ENCODE data around the gene ZNF503.

The ZNF503 gene

DNA sequence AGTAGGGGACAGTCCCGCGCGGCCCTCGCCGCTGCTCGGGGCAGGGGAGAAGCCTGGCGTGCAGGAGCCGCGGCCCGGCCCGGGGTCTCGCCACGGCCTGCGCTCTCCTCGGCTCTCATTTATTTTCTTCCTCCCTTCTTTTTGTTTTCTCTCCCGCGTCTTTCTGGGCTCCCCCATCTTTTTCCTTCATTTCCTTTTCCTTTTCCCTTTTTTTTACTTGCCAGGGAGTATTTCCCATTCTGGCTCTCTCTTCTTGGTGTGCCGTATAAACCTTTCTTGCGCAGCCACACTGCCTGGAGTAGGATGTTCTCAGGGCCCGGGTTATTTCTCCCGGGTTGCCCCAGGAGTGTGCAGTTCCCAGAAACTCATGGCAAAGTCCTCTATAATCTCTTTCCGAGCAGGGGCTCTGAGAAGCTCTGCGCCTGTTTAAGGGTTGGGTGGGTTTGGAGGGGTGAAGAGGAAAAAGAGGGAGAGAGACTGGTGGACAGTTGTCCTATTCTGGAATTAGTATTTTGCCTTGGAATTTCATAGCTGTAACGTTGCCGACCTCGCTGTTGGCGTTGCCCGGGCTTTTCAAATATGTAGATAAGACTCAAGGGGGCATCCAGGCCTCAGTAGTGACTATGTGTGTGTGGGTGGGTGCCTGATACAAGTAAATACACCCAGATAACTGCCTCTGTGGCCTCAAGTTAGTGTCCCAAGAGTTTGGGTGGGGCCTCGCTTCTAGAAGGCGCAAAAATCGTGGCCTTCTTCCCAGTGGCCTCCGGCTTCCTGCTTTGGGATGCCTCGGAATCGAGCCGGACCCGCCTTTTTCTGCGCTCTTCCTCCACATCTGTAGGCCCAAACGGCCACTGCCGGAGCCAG is 4.3 kb upstream of the ZNF503 start:
- no peak for DNase-seq

DNA sequence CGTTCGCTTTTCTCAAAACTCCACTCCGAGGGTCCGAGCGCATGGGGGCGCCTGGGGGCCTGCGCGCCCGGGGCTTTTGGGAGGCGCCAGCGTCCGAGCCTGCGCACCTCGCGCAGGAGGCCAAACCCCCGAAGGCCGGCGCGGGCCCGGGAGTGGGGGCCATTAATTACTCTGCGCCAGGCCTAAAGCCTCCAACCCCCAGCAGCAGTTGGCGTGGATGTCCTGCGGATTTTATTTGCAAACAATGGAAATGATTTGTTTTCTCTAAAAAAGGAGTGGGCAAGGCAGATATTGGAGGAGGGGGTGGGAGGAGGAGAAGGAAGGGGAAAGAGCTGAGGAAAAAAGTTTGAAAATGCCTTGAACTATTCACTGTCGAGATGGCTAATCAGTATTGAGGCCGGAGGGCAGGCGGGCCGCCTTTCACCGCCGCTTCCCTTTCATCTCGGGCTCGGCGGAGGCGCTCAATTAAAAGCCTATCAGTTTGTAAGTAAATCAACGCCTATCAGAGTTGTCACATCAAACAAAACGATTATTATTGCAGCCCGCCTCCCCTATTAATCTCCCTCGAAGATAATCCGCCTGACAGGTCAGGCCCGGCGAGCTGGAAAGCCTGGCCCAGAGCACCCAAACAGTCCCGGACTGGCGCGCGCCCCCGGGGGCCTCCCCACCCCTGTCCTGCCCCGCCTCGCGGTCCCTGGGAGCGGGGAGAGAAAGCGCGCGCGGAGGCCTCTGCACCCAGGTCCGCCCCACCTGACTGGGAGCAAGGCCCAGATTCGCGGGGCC is 3.4 kb upstream of the ZNF503 start:
- no peak for DNase-seq

DNA sequence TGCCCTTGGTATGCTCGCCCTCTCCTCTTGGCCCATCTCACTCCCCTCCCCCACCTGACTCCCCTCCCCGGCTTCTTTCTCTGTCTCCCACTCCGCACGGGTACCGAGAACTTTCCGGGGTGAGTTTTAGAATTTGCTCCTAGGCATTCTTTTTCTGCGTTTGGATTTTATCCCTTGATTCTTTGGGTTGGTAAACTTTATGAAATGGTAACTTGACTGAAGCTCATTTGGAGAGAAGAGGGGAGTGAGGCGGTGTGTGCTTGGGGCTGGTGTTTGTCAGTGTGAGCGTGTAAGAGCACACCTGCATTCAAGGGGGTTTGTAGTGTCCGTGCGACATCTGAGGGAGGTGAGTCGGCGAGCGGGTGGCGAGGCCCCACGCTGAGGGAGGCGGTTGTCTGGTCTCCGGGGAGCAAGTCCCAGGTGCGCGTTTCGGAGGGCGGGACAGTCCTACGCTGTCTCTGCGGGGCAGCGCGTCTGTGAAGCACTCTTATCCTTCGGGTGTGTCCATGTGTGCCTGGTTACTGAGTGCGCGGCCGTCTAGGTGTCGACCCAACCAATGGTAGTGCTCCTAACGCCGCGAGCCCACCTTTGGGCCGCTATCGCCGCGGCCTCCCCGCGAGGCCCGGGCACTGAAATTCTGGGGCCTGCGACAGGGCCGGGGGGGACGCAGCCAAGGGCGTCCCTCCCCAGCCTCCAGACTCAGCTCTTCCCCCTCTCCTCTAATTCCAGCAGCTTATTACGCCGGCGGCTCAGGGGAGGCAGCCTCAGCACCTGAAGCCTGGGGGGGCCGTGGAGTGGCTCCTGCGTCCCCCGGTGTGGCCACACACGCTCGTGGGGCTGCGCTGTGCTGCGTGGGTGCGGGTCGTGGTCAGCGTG is 2.6 kb upstream of the ZNF503 start:
- no peak for DNase-seq

DNA sequence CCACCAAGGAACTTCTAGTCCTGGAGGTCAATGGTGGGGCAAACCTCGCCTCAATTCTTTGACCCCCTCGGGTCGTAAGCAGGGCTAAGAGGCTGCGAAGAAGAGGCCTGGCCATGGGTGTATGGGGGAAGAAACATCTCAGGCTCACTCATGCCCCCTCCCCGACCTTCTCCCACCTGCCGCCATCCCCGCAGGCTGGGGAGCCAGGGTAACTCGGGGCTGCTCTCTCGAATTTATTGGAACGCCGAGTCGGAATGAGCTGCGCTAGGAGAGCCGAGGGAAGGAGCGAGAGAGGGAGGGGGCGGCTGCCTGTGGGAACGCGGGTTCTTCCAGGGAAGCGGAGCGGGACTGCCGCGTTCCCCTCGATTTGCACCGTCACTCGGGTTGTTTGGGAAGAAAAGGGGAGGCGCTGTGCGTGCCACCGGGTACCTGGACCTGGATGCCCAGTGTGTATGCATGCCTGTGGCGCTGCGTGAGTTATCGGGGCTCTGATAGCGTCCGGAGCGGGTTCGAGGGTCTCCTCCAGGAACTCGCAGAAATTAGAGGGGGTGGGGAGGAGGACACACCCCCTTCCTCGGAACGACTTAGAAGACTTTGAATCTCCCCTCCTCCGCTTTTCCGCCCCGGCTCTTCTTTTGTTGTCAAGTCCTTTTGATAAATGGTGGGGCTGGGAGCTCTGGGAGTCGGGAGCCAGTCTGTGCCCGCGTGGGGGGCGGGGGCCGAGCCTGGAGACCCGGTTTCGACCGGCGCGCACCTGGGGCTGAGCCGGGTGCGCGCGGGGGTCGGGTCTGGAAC is 1.8 kb upstream of the ZNF503 start:
- no peak for DNase-seq

DNA sequence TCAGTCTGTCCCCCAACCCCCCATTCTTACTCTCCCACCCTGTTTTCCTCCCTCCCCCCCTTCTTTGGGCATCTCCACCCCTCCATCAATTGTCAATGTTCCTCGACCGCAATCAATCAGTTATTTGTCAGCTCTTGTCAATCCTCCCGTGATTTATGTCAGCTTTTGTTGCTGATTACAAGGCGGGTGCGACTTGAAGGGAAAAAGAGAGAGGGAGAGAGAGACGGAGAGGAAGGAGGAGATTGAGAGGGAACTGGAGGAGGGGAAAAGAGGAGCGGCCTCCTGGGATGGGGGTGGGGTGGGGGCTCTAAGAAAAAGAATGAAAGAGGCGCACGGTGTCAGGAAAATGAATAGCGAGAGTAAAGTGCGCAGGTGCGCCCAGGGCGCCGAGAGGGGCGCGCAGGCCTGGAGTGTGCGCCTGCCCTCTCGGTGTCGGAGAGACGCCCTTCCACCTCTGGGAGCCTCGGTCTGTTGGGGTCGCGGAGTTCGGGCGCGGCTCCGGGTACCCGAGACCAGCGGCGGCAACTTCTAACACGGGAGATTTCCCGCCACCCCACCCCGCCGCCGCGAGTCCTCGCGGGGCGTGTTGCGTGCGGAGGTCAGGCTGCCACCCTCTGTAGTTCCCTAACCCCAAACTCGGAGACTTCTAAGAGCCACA is 1.1 kb upstream of the ZNF503 start:
- no peak for DNase-seq

DNA sequence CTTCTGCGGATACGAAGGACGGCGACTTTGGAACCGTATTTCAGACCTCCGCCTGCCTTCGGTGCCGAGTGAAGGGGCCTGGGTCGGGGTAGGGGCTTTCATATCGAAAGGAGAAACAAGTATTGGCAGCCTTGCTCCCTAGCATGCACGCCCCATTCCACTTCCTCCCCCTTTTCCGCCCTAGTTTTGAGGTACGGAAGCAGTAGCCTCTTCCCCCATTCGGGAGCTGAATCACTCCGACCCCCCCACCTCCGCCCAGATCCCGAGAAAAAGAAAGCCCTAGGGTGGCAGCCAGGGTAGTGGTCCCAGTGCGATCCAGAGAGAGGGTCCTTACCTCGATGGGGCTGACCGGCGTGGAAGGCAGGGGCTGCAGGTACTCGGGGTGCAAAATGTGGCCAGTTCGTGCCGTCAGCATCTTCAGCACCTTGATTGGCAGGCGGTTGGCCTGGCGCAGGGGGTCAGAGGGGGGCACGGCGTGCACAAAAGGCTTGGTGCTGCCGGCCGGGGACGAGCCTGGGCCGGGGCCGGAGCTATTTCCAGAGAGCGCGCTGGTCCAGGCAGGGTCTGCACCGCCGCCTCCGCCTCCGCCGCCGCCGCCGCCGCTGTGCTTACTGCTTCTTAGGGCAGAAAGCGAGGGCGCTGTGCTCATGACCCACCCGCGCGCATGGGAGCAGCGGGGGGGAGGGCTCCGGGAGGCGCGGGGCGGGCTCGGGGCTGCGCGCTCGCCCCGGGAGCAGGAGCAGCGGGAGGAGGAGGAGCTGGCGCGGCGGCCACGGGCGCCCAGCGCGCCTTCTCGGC is 594 bp downstream of the ZNF503 start:
- no peak for DNase-seq

DNA sequence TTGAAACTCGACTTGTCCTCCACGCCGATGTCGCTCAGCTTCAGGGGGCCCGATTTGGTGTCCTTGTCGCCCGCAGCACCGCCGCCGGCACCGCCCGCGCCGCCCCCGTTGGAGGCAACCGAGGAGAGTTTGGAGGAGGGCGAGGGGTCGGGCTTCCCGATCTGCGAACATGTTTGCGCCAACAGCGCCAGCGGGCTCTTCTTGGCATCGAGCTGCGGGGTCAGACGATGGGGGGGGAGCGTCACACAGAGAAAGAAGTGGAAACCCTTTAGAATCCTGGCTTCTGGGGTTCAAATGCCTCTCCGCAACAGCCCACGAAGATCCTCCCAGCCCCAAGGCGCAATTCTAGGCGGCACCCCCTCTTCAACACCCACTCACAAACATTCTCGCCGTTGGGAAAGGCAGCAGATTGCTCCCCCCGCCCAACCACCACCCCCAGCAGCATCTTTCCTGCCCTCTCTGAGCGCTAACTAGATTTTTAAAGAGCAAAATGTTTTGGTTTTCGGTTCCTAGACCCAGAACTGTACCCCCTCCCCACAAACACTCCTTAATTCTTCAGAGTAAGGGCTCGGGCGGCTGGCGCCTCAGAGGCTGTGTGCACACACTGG is 1.3 kb downstream of the ZNF503 start:
- no peak for DNase-seq

DNA sequence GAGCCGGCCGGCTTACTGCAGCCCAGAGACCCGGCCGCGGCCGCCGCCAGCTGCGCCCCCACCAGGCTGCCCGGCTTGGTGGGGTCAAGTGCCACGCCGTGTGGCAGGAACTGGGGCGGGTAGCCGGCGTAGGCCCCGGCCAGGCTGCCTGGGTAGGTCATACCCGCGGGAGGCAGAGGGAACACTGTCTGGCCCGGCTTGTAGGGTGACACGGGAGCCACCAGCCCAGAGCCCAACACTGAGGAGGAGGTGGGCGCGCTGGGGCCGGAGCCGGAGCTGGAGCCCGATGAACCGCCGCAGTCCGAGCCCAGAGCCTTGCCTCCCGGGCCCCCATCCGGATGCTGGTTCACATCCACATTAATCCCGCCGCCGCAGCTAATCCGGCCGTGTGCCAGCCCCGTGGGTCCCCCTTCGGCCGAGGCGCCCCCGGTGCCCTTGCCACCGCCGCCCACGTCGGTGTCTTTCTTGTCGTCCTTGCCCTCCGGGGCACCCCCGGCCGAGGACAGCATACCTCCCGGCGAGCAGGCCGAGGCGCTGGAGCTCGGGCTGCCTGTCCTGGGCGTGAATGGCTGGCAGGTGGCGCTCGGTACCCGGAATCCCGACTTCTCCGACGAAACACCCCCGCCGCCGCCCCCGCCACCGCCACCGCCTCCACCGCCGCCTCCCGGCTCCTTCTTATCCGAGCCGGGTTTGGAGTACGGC is 2.0 kb downstream of the ZNF503 start:
- DNase-seq: no peak

DNA sequence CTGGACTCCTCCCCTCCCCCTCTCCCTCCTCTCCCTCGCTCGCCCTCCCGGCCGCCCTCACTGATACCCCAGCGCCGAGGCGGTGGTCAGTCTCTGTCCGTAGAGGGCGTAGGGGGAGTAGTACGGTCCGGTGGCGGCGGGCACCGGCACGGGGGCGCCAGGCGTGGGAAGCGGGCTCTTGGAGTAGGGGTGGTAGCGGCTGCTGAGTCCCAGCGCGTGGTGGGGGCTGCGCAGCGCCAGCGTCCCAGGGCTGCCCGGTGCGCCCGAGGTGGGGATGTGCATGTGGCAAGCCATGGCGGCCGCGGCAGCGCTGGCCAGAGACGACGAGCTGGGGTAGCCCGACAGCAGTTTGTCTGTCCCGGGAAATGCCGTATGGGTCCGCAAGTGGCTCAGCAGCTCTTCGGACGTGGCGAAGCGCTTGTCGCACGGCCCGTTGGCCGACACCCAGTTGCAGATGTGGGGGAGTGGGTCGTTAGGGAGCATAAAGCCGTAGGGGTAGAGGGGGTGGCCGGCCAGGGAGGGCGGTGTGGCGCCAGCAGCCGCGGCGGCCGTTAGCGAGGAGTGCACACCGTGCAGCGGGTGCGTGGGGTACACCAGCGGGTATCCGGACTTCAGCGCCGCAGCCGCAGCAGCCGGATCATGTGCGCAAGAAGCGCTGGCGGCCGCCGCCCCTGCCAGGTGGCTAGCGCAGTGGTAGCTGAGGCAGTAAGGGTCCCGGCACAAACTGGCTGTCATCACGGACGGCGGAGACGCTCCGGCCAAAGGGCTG is 2.7 kb downstream of the ZNF503 start:
- DNase-seq: no peak

DNA sequence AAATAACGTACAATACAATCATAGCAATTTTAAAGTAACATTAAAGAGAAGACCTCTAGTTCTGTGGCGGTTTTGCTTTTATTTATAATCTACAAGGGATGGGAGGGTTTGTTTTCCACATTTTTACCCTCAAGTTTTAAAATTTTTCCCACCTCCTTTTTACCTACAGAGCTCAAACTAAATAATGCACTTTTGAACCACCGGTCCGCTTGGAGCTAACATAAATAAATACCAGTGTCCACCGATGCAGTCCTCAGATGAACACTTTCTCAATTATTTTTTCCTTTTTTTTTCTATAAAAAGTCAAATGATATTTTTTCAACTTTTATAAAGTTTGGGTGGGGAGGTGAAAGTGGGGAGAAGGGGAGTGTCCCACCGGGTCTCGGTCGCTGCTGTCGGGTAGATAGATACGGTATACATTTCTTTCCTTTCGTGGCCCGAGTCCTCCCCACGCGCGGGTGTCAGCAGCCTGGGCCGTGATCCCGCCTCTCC is 3.3 kb downstream of the ZNF503 start:
- no peak for DNase-seq

DNA sequence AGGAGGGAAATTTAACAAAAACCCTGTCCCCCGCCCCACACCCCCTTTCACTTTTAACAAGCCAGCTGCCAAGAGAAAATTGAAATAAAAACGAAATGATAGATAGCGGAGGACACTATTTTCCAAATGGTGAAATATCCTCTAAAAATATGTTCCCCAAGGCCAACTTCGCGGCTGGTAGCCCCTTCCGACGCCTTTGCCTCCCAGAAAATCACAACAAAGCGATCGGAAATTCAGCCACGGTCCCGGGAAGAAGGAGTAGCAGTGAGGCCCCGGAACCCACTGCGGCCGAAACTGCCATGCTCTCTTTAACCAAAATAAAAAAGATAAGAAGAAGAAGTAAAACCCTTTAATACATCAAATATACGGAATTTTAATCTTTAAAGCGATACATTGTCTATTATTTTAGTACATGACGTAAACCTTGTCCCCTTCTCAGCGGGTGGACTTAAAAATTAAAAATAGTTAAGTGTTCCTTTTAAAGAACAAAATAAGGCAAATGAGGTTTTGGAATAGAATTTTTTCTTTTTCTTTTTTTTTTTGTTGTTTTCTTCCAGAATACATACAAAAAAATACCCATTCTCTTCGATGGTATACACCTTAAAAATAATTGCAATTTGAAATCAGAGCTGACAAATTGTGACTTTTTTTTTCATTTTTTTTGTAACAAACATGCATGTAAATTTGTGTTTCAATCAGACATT is 3.9 kb downstream of the ZNF503 start:
- no peak for DNase-seq

DNA sequence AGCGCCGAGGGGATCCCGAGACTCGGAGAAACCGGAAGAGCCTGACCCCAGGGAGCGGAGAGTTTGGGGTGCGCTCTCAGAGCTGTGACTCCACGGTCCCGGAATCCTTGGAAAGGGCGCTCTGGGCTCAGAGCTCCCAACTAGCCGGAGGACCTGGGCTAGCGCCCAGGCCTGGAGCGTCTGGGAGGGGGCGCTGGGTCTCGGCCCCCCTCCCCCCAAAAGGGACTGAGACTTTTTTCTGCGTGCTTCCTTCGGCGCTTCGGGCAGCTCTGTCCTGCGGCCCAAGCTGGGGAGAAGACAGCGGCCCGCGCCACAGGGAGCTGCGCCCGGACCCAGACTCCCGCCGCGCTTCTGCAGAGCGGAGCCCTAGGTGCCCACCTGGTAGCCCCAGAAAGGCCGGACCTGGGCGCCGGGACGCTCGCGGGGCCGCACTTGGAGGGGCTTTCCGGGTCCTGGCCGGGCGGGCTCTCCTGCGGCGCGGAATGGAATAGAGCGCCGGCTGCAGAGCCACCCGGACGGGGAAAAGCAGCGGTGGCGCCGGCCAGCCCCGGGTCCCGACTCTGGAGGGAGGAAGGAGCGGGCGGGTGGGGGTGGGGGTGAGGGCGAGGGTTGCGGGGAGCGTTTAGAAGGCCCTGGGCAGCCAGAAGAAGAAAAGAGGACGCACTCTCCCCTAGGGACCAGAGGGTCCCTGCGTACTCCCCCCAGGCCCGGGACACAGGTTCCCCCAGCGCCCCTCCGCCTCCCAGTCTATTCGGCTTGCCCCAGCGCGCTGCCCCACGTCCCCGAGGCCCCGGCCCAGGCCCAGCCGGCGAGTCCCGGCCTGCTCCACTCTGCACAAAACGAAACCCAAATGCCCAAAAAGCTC is 4.7 kb downstream of the ZNF503 start:
- no peak for DNase-seq

DNA sequence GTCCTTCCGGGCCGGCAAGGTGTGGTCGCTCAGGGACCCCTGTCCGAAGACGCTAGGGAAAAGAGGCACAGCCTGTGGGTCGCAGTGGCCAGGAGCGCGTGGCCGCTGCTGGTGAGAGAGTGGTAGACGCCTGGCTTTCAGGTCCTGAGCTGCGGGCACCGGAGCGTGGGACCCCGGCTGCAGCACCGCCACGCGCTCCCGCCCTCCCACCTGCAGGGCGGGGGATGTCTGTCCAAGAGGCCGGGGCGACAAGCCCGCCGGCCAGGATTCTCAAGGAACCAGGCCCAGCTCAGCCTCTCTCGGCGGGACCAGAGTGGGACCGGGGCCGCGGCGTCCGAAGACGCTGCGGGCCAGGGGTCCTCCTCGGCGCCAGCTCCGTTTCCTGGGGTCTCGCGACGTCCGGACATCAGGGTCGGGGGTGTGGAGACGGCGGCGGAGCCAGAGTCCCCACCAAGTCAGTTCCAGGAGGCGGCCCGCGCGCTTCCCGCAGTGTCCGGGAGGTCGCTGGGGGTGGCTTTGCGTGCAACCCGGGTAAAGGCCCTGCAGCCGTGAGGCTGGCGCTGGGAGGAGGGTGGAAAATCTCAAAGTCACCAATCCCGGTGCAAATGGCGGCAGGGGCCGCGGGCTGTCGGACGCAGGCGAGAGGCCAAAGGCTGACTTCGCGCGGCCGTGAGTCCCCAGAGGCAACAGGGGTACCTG is 5.5 kb downstream of the ZNF503 start:
- DNase-seq: no peak

DNA sequence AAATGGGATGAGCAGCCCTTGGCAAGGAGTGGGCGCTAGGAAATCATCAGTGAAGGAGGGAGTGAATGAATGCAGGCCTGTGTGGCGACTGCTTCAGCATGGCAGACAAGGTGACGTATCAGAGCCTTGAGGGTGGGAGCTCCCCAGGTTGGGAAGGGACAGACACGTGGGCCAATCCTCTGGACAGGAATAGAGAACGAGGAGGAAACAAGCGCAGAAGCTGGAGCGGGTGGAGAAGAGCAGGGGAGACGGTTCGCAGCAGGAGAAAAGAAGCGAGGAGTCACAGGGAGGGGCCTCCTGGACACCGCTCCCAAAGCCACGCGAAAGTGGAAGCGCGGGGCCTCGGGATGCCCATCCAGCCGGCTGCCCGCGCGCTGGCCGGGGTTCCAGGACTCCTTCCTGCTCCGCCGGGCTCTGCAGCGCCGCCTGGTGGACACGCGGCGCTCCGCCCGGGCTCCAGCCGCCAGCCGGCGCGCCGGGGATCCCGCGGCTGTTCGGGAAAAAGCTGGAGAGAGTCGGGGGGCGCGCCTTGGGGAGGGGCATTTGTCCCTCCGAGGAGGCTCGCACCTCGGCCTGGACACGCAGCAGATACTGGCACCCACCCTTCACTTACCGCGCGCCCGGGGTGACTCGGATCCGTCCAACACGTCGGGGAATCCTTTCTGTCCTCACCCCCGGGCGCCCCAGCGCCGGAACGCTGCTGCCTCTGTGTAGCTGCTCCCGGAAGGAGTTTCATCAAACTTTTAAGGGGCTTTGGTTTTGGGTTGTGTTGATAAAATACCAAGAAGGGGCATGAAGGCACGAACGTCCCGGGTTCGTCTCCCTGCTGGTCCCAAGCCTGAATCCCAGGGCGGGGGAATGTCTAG is 6.3 kb downstream of the ZNF503 start:
- DNase-seq: no peak

DNA sequence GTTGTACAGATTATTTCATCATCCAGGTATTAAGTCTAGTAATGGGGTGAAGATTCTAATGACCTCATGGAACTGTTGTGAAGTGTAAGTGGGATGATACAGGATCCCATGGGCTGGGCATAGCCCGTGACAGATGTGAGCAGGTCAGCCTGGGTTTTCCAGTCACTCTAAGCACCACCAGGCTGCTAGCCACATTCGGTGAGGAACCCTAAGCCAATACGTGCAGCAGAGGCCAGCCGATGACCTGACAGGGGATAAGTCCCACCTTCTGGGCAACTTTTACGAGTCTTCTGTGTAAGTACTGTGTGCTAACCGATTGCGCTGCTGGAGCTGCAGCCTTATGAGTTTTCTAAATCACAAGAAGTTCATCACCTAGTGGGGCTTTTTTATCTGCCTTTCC is 7.3 kb downstream of the ZNF503 start:
- no peak for DNase-seq

DNA sequence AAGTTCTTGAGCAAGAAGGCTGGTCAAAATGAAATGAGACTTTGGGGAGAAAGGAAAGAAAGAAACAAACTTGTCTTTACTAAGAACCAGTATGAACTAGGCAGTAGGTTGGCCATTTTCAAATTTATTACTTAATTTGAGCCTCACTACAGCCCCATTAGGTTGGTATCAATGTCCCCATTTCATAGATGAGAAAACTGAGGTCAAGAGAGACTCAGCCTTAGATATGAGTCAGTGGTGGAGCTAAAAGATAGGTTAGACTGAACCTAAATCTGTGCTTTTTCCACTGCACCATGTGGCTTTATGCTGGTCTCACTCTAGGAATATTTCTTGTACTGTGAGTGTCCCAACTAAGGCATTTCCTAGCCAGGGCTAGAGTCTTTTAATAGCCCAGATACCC is 8.8 kb downstream of the ZNF503 start:
- no peak for DNase-seq

All from SIG-M5 (cell line).